ENCODE measurements around the gene LRRC47.
"Not testable (repeated sequence)": the region's sequence is repeated elsewhere in the genome, so short reads cannot be mapped to it uniquely, and the experiment has no call there.

Gene LRRC47

DNA sequence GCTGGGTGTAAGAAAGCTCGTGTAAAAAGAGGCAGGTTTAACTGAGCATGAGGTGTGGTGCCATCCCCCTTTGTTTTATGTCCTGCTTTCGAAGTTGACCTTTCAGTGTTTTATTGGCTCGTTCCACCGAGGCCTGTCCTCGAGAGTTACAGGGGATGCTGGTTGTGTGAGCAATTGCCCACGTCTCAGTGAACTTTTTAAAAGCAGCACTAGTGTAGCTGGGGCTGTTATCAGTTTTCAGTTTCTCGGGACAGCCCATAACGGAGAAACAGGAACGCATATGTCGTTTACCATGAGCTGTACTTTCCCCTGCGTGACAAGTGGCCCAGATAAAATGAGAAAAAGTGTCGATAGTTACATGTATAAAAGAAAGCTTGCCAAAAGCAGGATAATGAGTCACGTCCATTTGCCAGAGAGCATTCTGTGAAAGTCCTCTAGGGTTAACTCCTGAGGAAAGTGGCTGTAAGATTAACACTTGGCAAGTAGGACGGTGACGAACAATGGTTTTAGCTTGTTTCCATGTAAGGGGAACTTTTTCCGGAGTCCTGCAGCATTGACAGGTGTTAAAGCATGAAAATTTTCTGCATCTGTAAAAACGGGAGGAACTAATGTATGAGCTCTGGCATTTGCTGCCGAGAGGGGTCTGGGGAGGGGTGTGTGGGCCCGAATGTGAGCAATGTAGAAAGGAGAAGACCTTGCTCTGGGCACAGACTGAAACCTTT, 7.8 kb upstream of the LRRC47 start:
- Mint-ChIP-seq H3K27ac (no peak overlapping the region), H3K4me1 (ENCODE audit: low read depth) (peaks cover 10% of the 10 kb centered on the region), H3K4me3 (no peak overlapping the region), H3K36me3 (ENCODE audit: low read depth) (no peaks in the 10 kb centered on the region), H3K9me3 (no peaks in the 10 kb centered on the region), H3K27me3 (peaks cover 32% of the 10 kb centered on the region)

DNA sequence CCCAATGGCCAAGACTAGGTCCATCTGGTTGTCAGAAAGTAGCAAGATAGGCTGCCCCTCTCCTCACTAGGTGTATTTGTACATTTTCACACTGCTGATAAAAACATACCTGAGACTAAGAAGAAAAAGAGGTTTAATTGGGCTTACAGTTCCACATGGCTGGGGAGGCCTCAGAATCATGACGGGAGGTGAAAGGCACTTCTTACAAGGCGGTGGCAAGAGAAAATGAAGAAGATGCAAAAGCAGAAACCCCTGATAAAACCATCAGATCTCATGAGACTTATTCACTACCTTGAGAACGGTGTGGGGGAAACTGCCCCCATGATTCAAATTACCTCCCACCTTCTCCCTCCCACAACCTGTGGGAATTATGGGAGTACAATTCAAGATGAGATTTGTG, 4.5 kb upstream of the LRRC47 start:
- H3K4me1 Mint-ChIP-seq (ENCODE audit: low read depth) = peaks cover 20% of the 10 kb centered on the region
- H3K4me3 Mint-ChIP-seq; H3K27ac Mint-ChIP-seq; H3K9me3 Mint-ChIP-seq; H3K36me3 Mint-ChIP-seq (ENCODE audit: low read depth): not testable (repeated sequence)
- H3K27me3 Mint-ChIP-seq = peaks cover 32% of the 10 kb centered on the region

- peaks cover 30% of the 10 kb centered on the region for H3K27me3 Mint-ChIP-seq
- H3K9me3 Mint-ChIP-seq = no peaks in the 10 kb centered on the region
- H3K4me3 Mint-ChIP-seq = no peak overlapping the region
- peaks cover 11% of the 10 kb centered on the region for H3K36me3 Mint-ChIP-seq (ENCODE audit: low read depth)
- H3K27ac Mint-ChIP-seq = no peak overlapping the region
- peaks cover 24% of the 10 kb centered on the region for H3K4me1 Mint-ChIP-seq (ENCODE audit: low read depth)
Measured at GRCh38 chr1:3799976-3800685, 3.8 kb upstream of the LRRC47 start.

- Mint-ChIP-seq H3K4me3 (peak overlapping the region; percentile 92), H3K27ac (peak overlapping the region; percentile 79), H3K36me3 (ENCODE audit: low read depth) (peaks cover 29% of the 10 kb centered on the region), H3K4me1 (ENCODE audit: low read depth) (peaks cover 48% of the 10 kb centered on the region), H3K9me3 (no peaks in the 10 kb centered on the region), H3K27me3 (no peaks in the 10 kb centered on the region)
Measured at GRCh38 chr1:3795453-3796214, 664 bp downstream of the LRRC47 start.

- Mint-ChIP-seq H3K27ac (no peak overlapping the region), H3K36me3 (ENCODE audit: low read depth) (peaks cover 31% of the 10 kb centered on the region), H3K9me3 (no peaks in the 10 kb centered on the region), H3K27me3 (no peaks in the 10 kb centered on the region), H3K4me3 (no peak overlapping the region), H3K4me1 (ENCODE audit: low read depth) (peaks cover 57% of the 10 kb centered on the region)
Measured at GRCh38 chr1:3790952-3791351, 5.3 kb downstream of the LRRC47 start.

- H3K27ac Mint-ChIP-seq = no peak overlapping the region
- H3K27me3 Mint-ChIP-seq = no peaks in the 10 kb centered on the region
- H3K36me3 Mint-ChIP-seq (ENCODE audit: low read depth) = peaks cover 31% of the 10 kb centered on the region
- no peak overlapping the region for H3K4me3 Mint-ChIP-seq
- peaks cover 57% of the 10 kb centered on the region for H3K4me1 Mint-ChIP-seq (ENCODE audit: low read depth)
- no peaks in the 10 kb centered on the region for H3K9me3 Mint-ChIP-seq
Measured at GRCh38 chr1:3790500-3790923, 5.8 kb downstream of the LRRC47 start.

- Mint-ChIP-seq H3K27ac (no peak overlapping the region), H3K9me3 (no peaks in the 10 kb centered on the region), H3K36me3 (ENCODE audit: low read depth) (peaks cover 28% of the 10 kb centered on the region)
Measured at GRCh38 chr1:3789421-3790300, 6.6 kb downstream of the LRRC47 start.

DNA sequence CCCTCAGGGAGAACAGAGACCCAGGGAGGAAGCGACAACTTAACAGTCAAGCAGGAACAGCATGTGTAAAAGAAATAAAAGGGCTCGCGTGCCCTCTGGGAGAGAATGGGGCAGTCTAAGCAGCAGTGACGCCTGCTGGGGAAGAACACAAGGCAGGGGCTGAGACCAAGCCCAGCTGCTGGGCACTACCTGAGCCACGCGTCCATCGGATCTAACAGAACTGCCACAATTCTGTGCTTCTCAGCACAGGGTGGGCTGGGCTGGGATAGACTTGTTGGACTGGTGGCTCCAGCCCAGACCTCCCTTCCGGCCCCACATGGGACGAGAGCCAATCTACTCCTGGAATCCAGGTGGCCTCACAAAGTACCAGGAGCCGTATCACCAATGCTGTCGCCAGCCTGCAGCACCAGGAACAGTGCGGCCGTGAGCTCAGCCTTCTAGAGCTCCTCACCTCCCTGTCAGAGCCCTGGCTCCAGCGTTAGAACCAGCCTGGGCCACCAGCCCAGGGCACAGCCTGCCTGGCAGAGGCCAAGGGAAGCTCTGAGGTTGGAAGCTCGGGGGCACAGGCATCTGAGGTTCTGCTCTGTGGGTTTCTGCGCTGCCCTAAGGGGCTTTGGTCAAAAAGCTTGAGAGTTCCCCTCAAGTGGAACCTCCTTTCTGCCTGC, 7.4 kb downstream of the LRRC47 start:
- peaks cover 36% of the 10 kb centered on the region for H3K36me3 Mint-ChIP-seq (ENCODE audit: low read depth)
- peaks cover 41% of the 10 kb centered on the region for H3K4me1 Mint-ChIP-seq (ENCODE audit: low read depth)
- H3K27ac Mint-ChIP-seq = no peak overlapping the region
- H3K9me3 Mint-ChIP-seq = no peaks in the 10 kb centered on the region
- no peak overlapping the region for H3K4me3 Mint-ChIP-seq
- H3K27me3 Mint-ChIP-seq = no peaks in the 10 kb centered on the region

More at GRCh38 chr1:3789421-3790300, 6.6 kb downstream of the LRRC47 start:
- Mint-ChIP-seq H3K4me1 (ENCODE audit: low read depth) (peaks cover 48% of the 10 kb centered on the region), H3K4me3 (no peak overlapping the region), H3K27me3 (no peaks in the 10 kb centered on the region)

DNA sequence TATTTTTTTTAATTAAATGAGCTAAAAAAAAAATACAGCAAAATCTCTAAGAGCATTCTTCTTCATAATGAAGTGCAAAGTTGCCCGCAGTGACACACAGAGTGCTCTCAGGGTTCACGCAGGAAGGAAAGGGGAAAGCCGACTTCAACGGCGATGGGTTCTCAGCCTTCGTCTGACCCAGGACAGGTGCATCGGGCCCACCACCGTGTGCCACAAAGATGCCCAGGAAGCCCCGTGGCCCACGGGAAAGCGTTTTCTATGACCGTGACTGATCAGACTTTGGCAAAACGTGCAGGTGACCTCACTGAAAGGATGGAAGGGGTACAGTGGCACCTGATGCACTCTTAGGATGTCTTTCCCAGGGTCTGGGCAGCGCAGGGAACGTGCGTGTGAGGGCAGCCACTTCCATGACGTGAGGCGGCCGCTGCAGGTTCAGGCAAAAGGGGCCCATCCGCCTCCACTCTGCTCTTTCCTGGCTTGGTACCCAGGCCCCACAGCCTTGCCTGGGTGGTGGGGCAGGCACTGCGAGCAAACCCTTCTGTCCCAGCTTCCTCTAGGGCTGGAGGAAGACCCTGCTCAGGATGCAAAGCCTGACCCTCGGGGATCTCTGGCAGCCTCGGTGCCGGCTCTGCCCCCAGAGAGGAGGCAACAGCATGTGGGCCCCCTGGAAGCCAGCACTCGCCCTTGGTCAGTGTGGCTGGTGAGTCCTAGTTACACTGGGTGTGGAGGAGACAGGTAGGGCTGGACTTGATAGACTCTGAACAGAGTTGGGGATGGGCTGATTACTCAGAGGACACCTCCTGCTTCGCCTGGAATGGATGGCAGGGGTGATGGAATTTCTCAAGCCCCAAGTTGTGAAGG, 8.3 kb downstream of the LRRC47 start:
- Mint-ChIP-seq H3K4me3 (no peak overlapping the region), H3K4me1 (ENCODE audit: low read depth) (peaks cover 31% of the 10 kb centered on the region), H3K27me3 (no peaks in the 10 kb centered on the region), H3K36me3 (ENCODE audit: low read depth) (peaks cover 38% of the 10 kb centered on the region), H3K9me3 (no peaks in the 10 kb centered on the region), H3K27ac (peak overlapping the region; percentile 65)

DNA sequence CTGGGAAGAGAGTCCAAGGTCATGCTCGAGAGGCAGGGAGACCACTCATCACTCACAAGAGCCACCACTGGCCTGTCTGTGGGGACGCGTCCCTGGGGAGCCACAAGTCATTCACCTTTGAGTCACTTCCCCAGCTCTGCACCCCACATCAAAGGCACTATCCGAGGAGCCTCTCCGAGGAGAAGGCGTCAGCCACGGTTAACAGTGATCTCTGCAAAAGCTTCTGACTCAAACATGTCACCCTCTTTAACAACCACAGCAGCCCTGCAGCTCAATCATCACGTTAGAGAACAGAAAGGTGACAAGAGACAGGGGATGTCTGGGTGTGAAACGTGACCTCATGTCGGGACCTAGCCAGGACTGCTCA, 9.0 kb downstream of the LRRC47 start:
- Mint-ChIP-seq H3K27ac (peak overlapping the region; percentile 65), H3K36me3 (ENCODE audit: low read depth) (peaks cover 36% of the 10 kb centered on the region), H3K4me3 (no peak overlapping the region)

GRCh38 chr1:3786468-3787348, 9.6 kb downstream of the LRRC47 start:
- peaks cover 38% of the 10 kb centered on the region for H3K36me3 Mint-ChIP-seq (ENCODE audit: low read depth)
- no peaks in the 10 kb centered on the region for H3K27me3 Mint-ChIP-seq
- no peak overlapping the region for H3K4me3 Mint-ChIP-seq
- H3K9me3 Mint-ChIP-seq = no peaks in the 10 kb centered on the region
- H3K27ac Mint-ChIP-seq = peak overlapping the region; percentile 65
- peaks cover 21% of the 10 kb centered on the region for H3K4me1 Mint-ChIP-seq (ENCODE audit: low read depth)

More for the DNA sequence above, 9.0 kb downstream of the LRRC47 start:
- Mint-ChIP-seq H3K9me3 (no peaks in the 10 kb centered on the region), H3K4me1 (ENCODE audit: low read depth) (peaks cover 25% of the 10 kb centered on the region), H3K27me3 (no peaks in the 10 kb centered on the region)

DNA sequence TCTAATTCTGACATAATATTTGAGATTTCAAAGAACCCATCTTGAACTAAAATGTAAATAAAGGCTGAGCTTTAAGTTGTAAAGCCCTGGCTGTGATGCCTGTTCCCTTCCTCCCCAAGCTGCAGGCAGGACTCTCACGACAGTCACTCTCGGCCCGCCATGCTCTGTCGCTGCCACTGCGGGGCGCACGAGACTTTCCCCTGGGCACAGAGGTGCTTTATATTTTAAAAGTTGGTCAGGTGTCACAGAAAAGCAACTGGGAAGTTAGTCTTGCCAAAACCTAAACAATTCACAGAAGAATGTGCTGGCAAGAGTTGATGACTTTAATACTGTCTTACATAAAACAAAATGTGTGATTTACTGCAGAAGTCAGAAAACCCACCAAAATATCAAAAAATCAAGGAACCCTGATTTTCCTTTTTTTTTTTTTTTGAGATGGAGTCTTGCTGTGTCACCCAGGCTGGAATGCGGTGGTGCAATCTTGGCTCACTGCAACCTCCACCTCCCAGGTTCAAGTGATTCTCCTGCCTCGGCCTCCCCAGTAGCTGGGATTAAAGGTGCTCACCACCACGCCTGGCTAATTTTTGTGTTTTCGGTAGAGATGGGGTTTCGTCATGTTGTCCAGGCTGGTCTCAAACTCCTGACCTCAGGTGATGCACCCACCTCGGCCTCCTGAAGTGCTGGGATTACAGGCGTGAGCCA, 10.7 kb downstream of the LRRC47 start:
- no peak overlapping the region for H3K4me3 Mint-ChIP-seq
- peaks cover 21% of the 10 kb centered on the region for H3K4me1 Mint-ChIP-seq (ENCODE audit: low read depth)
- H3K9me3 Mint-ChIP-seq = no peaks in the 10 kb centered on the region
- no peaks in the 10 kb centered on the region for H3K27me3 Mint-ChIP-seq
- H3K36me3 Mint-ChIP-seq (ENCODE audit: low read depth) = peaks cover 47% of the 10 kb centered on the region
- no peak overlapping the region for H3K27ac Mint-ChIP-seq
